Urothelium cell line (cell line): ENCODE measurements around the gene MIDN.

Experiments
- DNase-seq: peaks from one replicate; pipeline ENCODE4 v3.0.0; 2011; ENCODE audit warnings: low spot score, mixed read lengths
- FAIRE-seq: peaks from 2 replicates; lab custom pipeline; 2011; peaks lifted over from hg19 to GRCh38; lab: Jason Lieb, UNC

MIDN gene

GRCh38 chr19:1257475-1258162 is 9.2 kb downstream of the MIDN start:
- FAIRE-seq (no peak), DNase-seq (no peak)

GRCh38 chr19:1258163-1258492 is 9.7 kb downstream of the MIDN start:
- DNase-seq (no peak), FAIRE-seq (no peak)

DNA sequence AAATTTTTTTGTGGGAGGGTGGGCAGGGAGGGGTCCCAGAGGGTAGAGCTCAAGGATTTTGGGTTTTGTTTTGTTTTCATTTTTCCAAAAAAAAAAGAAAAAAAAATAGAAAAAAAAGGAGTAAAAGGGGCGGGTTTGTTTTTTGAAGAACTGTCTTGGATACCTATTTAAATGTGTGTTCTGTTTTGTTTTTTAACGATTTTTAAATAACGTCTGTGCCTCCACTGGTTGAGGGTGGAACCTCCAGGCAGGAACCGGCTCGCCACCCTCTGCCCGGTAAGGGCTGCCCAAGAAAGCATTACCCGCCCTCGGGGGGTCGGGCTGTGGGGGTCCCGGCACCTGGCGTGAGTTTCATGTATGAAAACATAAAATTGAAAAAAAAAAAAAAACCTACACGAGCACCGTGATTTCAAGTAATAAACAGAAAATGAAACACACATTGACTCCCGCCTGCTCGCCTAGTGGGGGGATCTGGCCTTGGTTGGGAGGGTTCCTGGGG is 10.4 kb downstream of the MIDN start:
- DNase-seq (no peak), FAIRE-seq (no peak)

GRCh38 chr19:1259206-1259875 is 11.0 kb downstream of the MIDN start:
- no peak for FAIRE-seq

GRCh38 chr19:1259876-1260748 is 11.7 kb downstream of the MIDN start:
- no peak for DNase-seq
- FAIRE-seq = no peak

More at GRCh38 chr19:1259206-1259875, 11.0 kb downstream of the MIDN start:
- no peak for DNase-seq

- FAIRE-seq = no peak
- DNase-seq = peak; percentile 90
Measured at GRCh38 chr19:1260749-1261537, 12.6 kb downstream of the MIDN start.

DNA sequence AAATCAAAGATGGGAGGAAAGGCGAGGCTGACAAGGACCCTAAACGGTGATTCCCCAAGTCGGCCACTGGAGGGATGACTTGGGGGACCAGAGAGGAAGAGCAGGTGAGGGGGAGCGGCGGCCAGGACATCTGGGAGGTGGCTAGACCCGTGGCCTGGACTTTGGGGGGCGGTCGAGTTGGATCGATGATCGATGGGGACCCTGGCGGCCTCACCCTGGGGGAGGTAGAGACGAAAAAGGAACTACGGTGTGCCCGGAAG is 13.1 kb downstream of the MIDN start:
- DNase-seq (no peak), FAIRE-seq (no peak)

DNA sequence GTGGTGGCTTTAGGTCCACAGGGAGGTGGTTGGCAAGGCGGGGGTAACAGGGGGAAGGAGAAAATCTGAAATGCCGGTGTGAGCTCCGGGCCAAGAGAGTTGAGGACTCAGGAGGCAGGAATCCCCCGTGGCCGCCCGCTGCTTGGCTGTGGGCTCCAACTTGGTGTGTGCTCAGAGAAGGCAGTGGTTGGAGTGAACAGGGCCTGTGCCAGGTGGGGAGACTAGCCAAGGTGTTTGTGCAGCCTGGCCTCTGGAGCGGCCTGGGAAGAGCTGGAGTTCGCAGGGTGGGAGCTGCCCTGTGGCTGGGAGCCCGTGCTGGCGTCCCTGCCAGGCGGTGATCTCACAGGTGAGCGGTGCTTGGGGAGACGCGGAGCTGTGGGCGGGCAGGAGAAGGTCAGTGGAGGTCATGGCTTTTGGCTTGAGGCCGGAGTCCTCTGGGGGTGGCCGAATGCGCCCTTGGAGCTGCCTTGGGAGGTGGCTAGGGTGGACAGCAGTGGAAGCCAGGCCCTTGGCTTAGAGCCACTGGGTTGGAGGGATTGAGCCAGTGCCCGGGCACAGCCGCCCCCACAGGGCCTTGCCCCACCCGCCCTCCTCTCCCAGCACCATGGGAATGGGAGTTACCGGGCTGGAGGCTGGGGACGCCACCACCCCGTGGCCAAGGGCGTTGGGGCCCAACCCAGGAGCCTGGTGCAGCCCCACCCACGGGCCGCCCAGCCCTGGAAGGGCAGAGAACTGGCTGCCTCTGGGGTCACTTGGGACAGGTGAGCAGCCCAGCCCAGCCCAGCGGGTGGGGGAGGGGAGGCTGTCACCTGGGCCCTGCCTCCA is 13.6 kb downstream of the MIDN start:
- FAIRE-seq (no peak), DNase-seq (no peak)

DNA sequence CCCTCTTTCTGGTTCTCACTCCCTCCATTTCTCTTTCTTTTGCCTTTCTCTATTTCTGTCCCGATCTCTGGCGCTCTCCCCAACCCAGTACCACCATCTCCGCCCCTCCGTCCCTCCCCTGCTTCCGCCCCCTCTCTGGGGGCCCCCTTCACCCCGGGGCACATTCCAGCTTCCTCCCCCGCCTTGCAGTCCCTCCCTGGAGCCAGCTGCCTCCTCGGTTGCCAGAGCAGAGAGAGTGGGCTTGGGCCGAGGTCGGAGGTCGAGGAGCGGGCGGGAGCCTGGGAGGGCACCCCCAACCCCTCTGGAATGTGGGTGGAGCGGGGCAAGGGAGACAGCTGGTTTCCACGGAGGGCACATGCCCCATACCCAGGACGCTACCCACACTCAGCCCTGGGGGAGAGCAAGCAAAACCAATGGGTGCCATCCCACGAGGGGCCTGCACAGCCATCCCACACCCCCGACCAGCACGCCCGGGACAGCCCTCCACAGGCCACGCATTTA is 14.3 kb downstream of the MIDN start:
- FAIRE-seq (no peak), DNase-seq (no peak)

- no peak for FAIRE-seq
- DNase-seq = no peak
Measured at GRCh38 chr19:1263188-1263587, 14.8 kb downstream of the MIDN start.

DNA sequence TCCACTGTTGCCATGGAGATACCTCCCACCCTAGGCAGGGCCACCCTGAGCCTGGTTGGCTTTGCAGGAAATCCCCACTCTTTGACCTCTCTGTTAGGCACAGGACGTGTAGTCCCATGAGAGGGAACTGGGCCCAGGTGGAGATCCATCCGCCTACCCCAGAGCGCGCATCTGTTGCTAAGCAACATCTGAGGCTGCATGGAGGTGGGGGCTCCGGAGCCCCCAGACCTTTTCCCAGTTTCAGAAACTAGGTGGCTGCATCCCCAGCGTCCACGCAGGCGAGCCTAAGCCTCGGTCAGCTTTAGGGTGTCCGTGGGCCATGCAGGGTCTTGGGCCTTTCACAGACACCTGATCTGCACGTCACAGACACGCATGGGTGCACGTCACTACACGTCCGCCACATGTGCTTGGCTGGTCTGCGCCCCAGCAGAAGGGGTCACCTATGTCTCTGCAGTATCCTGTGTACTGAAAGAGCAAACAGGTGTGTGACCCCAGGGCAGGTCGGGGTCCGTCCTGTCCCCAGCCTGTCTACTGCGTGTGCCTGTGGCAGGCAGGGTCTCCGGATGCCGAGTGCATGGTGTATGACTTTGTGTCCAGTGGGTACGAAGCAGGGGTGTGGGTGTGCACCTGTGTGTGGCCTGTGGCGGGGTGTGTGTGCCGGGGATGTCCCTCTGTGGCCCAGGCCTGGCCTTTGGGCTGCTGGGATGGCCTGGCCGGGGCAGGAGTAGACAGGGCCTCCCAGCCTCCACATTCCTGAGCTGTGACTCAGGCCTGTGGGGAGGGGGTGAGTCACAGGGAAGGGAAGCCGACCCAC is 16.6 kb downstream of the MIDN start:
- peak; percentile 78 for DNase-seq
- peak; percentile 32 for FAIRE-seq

- DNase-seq (peak; percentile 33), FAIRE-seq (no peak)
Measured at GRCh38 chr19:1265615-1266128, 17.3 kb downstream of the MIDN start.

DNA sequence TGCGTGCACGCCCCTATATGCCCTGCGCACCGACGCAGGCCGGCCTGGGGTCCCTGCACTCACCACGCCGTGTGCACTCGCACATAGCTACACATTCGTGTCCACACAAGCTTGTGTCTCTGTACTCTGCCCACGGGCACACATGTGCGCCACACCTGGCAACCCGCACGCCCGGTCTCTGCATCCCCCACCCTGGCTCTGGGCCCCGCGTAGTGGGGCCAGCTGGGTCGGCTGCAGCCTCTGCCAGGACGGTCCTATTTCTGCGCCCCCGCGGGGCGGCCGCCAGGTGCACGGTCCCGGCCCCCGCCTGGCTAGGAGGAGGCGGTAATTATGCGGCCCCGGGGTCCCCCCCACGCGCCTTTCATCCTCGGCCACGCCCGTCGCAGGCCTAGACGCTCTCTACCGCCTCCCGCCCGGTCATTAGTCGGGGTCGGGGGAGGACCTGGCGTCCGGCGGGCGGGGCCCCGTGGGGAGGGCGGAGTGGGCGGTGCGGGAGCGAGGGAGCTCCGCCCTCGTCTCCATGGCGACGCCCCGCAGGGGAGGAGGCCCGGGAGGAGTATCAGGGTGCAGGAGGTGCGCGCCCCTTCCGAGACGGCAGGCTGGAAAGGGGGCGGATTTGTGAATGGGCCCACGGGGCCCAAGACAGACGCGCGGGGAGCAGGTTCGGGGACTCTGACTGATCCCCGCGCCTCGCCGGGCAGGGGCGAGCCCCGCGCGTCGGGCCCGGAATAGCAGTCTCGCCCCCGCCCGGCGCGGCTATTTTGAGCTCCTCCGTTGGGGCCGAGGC is 17.9 kb downstream of the MIDN start:
- peak; percentile 81 for DNase-seq
- no peak for FAIRE-seq

DNA sequence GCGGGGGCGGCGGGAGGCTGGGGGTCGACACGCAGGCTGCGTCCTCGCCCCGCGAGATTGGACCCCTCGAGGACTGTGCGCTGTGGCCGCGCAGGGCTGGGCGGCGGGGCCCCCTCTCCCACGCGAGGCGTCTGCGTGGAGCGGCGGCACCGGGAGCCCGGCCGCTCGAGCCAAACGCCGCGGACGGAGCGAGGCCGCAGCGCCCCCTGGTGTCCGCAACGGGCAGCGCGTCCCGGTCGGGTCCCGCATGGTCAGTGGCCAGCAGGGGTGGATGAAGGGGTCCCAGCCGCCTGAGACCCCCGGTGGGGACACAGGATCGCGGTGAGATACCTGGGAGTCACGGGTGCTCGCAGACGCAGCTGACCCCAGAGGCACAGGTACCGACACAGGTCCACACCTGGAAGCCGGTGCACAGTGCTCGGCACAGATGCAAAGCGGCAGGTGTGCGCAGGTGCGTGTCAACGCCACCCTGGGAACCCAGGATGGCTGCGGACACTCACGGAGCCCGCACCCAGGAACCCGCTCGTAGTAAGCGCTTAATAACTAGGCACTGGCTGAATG is 18.6 kb downstream of the MIDN start:
- peak; percentile 54 for DNase-seq
- FAIRE-seq = no peak

DNA sequence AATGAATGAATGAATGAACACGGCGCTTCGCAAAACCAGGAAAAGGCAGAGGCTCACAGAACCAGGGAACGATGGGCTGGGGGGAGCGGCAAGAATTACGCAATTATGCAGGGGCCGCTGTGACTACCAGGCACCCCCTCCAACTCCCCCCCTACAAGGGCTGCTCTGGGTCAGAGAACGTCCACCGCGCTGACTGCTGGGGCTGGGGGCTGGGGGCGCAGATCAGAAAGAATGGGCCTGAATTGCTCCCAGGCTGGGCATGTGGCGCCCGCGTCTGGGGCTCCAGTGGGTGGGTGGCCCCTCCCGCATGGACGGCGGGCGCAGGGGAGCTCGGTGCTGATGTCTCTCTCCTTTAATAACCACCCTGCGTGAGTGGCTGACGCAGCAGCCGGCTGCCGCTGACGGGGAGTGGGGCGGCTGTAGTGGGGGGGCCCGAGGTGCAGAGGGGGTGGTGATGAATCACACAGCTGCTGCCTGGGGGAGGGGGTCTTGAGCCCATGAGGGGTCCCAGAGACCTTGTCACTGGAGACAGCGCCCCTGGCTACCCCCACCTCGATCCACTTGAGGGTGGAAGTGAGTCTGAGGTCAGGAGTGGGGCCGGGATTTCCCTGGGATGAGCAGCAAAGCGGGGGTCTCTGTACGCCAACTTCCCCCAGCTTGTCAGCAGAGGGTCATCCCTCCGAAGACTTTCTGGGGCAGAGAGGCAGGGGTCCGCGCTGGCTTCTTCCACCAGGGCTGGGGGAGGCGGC is 19.3 kb downstream of the MIDN start:
- FAIRE-seq (no peak), DNase-seq (no peak)

DNA sequence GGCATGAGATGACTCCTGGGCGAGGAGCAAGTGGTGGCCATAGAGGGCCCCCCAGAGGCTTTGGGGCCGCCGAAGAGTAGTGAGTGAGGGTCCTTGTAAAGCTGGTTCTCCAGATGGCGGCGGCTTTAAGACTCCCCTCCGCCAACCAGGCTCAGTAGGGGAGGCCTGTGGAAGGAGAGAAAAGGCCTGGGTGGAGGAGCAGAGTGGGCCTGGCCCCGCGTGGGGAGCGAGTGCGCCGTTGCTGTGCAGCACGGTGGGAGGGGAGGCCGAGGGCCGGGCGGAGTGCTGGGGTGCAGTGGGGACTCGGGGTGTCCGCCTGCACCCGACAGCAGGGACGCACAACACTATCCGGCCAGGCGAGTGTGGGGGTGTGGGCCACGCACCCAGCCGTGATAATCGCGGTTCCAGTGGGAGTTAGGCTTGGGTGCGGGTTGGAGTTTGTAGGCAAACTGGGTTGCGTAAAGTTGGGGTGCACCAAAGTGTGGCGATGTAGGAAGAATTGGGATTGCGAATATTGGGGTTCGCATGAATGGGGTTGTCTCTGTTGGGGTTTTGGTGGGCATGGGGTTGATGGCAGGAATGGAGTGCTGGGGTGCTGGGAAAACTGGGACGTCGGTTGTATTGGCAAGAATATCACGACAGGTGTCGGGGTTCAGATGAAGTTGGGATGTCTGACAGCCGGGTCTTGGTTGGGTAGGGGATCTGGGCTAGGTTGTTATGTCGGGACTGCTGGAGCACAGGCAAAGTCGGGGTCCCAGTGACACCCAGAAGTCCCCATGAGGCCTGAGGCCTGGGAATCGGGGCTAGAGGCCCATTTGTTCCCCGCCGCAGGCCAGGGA is 20.1 kb downstream of the MIDN start:
- FAIRE-seq = no peak
- DNase-seq = no peak
